ENCODE measurements around the gene CFAP54. TPM values are rescaled to one million over a fixed set of nuclear protein-coding genes. Genes with fewer than 3 reads are reported as not detected.

Gene CFAP54
- polyA plus RNA-seq, 1 donor from 2014 or later = 1.1 TPM

DNA sequence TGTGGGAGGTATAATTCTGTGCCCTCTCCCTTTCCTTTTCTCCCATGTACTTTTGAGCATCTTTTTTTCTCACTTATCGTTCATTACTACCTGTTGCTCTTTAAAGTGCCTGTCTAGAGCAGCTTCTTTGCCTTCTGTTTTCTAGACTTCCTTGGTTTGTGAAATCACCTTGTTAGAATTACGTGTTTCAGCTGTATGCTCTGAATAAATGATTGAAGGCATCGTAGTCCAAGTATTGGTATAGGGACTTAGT is 419.0 kb downstream of the CFAP54 start:
- Histone ChIP-seq H3K9me3 (ENCODE audit: low read length) (no peaks in the 10 kb centered on the region), H3K36me3 (ENCODE audit: insufficient read depth, low read length) (no peaks in the 10 kb centered on the region), H3K4me2 (ENCODE audit: low read length) (no peak overlapping the region), H3F3A (ENCODE audit: insufficient read depth, low read length, poor library complexity, severe bottlenecking) (no peaks in the 10 kb centered on the region), H2AFZ (ENCODE audit: low read depth, low read length) (no peak overlapping the region), H3K27ac (ENCODE audit: low read length) (no peak overlapping the region), H3K9ac (ENCODE audit: low read length) (no peak overlapping the region), H3K9me2 (ENCODE audit: insufficient read depth, low read length) (no peaks in the 10 kb centered on the region), H4K20me1 (ENCODE audit: insufficient read depth) (no peaks in the 10 kb centered on the region), H3K79me2 (replicated peaks; ENCODE audit: insufficient read depth, low read length) (peaks cover 5% of the 10 kb centered on the region), H3K4me3 (ENCODE audit: low read length) (no peak overlapping the region), H3K27me3 (ENCODE audit: insufficient read depth, low read depth, low read length) (no peaks in the 10 kb centered on the region)
- TF ChIP-seq SMC3 (conservative IDR thresholded peaks at IDR 0.05; ENCODE audit: poor library complexity) (no peak), TAF1 (IDR thresholded peaks at IDR 0.05; ENCODE audit: low read depth) (no peak), MXI1 (conservative IDR thresholded peaks at IDR 0.05; ENCODE audit: poor library complexity, severe bottlenecking) (no peak), EP300 (conservative IDR thresholded peaks at IDR 0.05; ENCODE audit: poor library complexity, severe bottlenecking) (no peak), POLR2AphosphoS5 (IDR thresholded peaks at IDR 0.05) (no peak), RAD21 (conservative IDR thresholded peaks at IDR 0.05) (no peak), EZH2 (IDR thresholded peaks at IDR 0.05; ENCODE audit: borderline replicate concordance, insufficient read depth, low read length, poor library complexity, severe bottlenecking) (no peak)
- TF ChIP-seq, protein P1, sequence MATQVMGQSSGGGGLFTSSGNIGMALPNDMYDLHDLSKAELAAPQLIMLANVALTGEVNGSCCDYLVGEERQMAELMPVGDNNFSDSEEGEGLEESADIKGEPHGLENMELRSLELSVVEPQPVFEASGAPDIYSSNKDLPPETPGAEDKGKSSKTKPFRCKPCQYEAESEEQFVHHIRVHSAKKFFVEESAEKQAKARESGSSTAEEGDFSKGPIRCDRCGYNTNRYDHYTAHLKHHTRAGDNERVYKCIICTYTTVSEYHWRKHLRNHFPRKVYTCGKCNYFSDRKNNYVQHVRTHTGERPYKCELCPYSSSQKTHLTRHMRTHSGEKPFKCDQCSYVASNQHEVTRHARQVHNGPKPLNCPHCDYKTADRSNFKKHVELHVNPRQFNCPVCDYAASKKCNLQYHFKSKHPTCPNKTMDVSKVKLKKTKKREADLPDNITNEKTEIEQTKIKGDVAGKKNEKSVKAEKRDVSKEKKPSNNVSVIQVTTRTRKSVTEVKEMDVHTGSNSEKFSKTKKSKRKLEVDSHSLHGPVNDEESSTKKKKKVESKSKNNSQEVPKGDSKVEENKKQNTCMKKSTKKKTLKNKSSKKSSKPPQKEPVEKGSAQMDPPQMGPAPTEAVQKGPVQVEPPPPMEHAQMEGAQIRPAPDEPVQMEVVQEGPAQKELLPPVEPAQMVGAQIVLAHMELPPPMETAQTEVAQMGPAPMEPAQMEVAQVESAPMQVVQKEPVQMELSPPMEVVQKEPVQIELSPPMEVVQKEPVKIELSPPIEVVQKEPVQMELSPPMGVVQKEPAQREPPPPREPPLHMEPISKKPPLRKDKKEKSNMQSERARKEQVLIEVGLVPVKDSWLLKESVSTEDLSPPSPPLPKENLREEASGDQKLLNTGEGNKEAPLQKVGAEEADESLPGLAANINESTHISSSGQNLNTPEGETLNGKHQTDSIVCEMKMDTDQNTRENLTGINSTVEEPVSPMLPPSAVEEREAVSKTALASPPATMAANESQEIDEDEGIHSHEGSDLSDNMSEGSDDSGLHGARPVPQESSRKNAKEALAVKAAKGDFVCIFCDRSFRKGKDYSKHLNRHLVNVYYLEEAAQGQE (IDR thresholded peaks at IDR 0.05; ENCODE audit: borderline replicate concordance) = no peak
- TF ChIP-seq, protein P2, sequence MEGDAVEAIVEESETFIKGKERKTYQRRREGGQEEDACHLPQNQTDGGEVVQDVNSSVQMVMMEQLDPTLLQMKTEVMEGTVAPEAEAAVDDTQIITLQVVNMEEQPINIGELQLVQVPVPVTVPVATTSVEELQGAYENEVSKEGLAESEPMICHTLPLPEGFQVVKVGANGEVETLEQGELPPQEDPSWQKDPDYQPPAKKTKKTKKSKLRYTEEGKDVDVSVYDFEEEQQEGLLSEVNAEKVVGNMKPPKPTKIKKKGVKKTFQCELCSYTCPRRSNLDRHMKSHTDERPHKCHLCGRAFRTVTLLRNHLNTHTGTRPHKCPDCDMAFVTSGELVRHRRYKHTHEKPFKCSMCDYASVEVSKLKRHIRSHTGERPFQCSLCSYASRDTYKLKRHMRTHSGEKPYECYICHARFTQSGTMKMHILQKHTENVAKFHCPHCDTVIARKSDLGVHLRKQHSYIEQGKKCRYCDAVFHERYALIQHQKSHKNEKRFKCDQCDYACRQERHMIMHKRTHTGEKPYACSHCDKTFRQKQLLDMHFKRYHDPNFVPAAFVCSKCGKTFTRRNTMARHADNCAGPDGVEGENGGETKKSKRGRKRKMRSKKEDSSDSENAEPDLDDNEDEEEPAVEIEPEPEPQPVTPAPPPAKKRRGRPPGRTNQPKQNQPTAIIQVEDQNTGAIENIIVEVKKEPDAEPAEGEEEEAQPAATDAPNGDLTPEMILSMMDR (IDR thresholded peaks at IDR 0.05; ENCODE audit: poor library complexity, severe bottlenecking) = no peak

DNA sequence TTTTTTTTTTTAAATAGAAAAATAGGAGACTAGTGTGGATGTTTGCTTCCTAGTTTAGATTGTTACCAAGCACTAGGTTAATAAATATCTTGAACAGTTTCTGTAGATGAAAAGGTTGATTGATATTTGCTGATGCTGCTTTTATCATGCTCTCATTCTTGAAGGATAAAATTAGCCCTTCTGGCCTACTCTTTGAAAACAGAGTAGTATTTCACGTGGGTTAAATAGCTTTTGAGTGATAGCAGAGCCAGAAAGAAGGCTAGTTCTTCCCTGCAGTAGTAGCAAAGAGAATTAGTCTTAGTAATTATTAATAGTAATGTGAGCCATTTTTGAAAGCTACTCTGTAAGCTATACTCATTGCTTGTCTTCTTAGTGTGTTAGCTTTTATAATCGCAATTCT is 422.9 kb downstream of the CFAP54 start:
- Histone ChIP-seq H4K20me1 (ENCODE audit: insufficient read depth) (no peaks in the 10 kb centered on the region), H3K4me3 (ENCODE audit: low read length) (no peak overlapping the region), H3K36me3 (ENCODE audit: insufficient read depth, low read length) (no peaks in the 10 kb centered on the region), H3F3A (ENCODE audit: insufficient read depth, low read length, poor library complexity, severe bottlenecking) (no peaks in the 10 kb centered on the region), H3K9ac (ENCODE audit: low read length) (no peak overlapping the region), H3K9me2 (ENCODE audit: insufficient read depth, low read length) (no peaks in the 10 kb centered on the region), H3K27ac (ENCODE audit: low read length) (no peak overlapping the region), H3K9me3 (ENCODE audit: low read length) (no peaks in the 10 kb centered on the region), H2AFZ (ENCODE audit: low read depth, low read length) (no peak overlapping the region), H3K79me2 (replicated peaks; ENCODE audit: insufficient read depth, low read length) (peaks cover 8% of the 10 kb centered on the region), H3K4me2 (ENCODE audit: low read length) (no peak overlapping the region), H3K27me3 (ENCODE audit: insufficient read depth, low read depth, low read length) (no peaks in the 10 kb centered on the region)
- TF ChIP-seq, protein P2 (IDR thresholded peaks at IDR 0.05; ENCODE audit: poor library complexity, severe bottlenecking) = no peak
- TF ChIP-seq RAD21 (conservative IDR thresholded peaks at IDR 0.05) (no peak), TAF1 (IDR thresholded peaks at IDR 0.05; ENCODE audit: low read depth) (no peak)

Measured in neural cell (in vitro differentiated cells).